ENCODE results near the gene DPM3.

DPM3 gene

GRCh38 chr1:155172732-155173477 is 32.6 kb upstream of the DPM3 start, which contains the start of gene KRTCAP2 (continued):
- TF ChIP-seq ZNF624 (tag by site-specific recombination; IDR thresholded peaks at IDR 0.05), result no peak
- TF ChIP-seq KLF9 (tag by site-specific recombination; IDR thresholded peaks at IDR 0.05; ENCODE audit: low read depth), result peak; percentile 76
- no peak for TF ChIP-seq ZFP41 (tag by site-specific recombination; IDR thresholded peaks at IDR 0.05; ENCODE audit: borderline replicate concordance)
- no peak for TF ChIP-seq ZNF169 (tag by site-specific recombination; IDR thresholded peaks at IDR 0.05)
- no peak; the same call in 1 of the 2 replicates for TF ChIP-seq KLF10 (tag by site-specific recombination; IDR thresholded peaks at IDR 0.05)
- no peak for TF ChIP-seq ZNF791 (tag by site-specific recombination; IDR thresholded peaks at IDR 0.05)
- no peak for TF ChIP-seq ZNF221 (tag by site-specific recombination; IDR thresholded peaks at IDR 0.05; ENCODE audit: borderline replicate concordance)
- 0 out of 2 replicates have a peak, but pooled peaks have one; percentile 26 for TF ChIP-seq ZNF837 (tag by site-specific recombination; IDR thresholded peaks at IDR 0.05)
- no peak for TF ChIP-seq ZNF23 (tag by site-specific recombination; IDR thresholded peaks at IDR 0.05; ENCODE audit: borderline replicate concordance)
- no peak for TF ChIP-seq ZNF585B (tag by site-specific recombination; IDR thresholded peaks at IDR 0.05)
- no peak for TF ChIP-seq ZNF510 (tag by site-specific recombination; IDR thresholded peaks at IDR 0.05; ENCODE audit: insufficient replicate concordance)
- no peak for TF ChIP-seq ZNF792 (tag by site-specific recombination; IDR thresholded peaks at IDR 0.05)
- TF ChIP-seq ZNF114 (tag by site-specific recombination; IDR thresholded peaks at IDR 0.05), result no peak
- peak; percentile 65 for TF ChIP-seq SP3 (tag by site-specific recombination; IDR thresholded peaks at IDR 0.05)
- TF ChIP-seq ZNF488 (tag by site-specific recombination; IDR thresholded peaks at IDR 0.05), result no peak
- TF ChIP-seq ZNF747 (tag by site-specific recombination; IDR thresholded peaks at IDR 0.05), result no peak
- no peak for TF ChIP-seq BCL11B (tag by site-specific recombination; IDR thresholded peaks at IDR 0.05; ENCODE audit: low read depth)
- TF ChIP-seq ZBTB44 (tag by site-specific recombination; IDR thresholded peaks at IDR 0.05), result no peak
- peak; percentile 26; the same call in 1 of the 2 replicates for TF ChIP-seq ZBTB48 (tag by site-specific recombination; IDR thresholded peaks at IDR 0.05)
- no peak for TF ChIP-seq ZNF704 (tag by site-specific recombination; IDR thresholded peaks at IDR 0.05)
- TF ChIP-seq REPIN1 (tag by site-specific recombination; IDR thresholded peaks at IDR 0.05; ENCODE audit: low read depth), result no peak
- no peak for TF ChIP-seq ZNF155 (tag by site-specific recombination; IDR thresholded peaks at IDR 0.05)
- no peak for TF ChIP-seq ZNF280C (tag by site-specific recombination; IDR thresholded peaks at IDR 0.05)
- TF ChIP-seq ZFP37 (tag by site-specific recombination; IDR thresholded peaks at IDR 0.05), result peak; percentile 51; the same call in 1 of the 2 replicates
- no peak for TF ChIP-seq GLI2 (tag by site-specific recombination; IDR thresholded peaks at IDR 0.05; ENCODE audit: borderline replicate concordance, low read depth)
- TF ChIP-seq MYNN (tag by site-specific recombination; IDR thresholded peaks at IDR 0.05; ENCODE audit: borderline replicate concordance), result no peak
- TF ChIP-seq ZNF600 (tag by site-specific recombination; IDR thresholded peaks at IDR 0.05), result no peak
- no peak for TF ChIP-seq ZBTB8A (tag by site-specific recombination; IDR thresholded peaks at IDR 0.05)
- no peak for TF ChIP-seq ZNF214 (tag by site-specific recombination; IDR thresholded peaks at IDR 0.05; ENCODE audit: borderline replicate concordance)
- TF ChIP-seq ZSCAN23 (tag by site-specific recombination; IDR thresholded peaks at IDR 0.05), result no peak
- TF ChIP-seq ZNF404 (tag by site-specific recombination; IDR thresholded peaks at IDR 0.05), result no peak
- peak; percentile 94 for TF ChIP-seq TRIM28 (IDR thresholded peaks at IDR 0.05; ENCODE audit: borderline replicate concordance, low read length)
- no peak for TF ChIP-seq ZNF132 (tag by site-specific recombination; IDR thresholded peaks at IDR 0.05; ENCODE audit: borderline replicate concordance)
- TF ChIP-seq ZNF501 (tag by site-specific recombination; IDR thresholded peaks at IDR 0.05), result peak; percentile 74
- TF ChIP-seq ZNF560 (tag by site-specific recombination; IDR thresholded peaks at IDR 0.05; ENCODE audit: borderline replicate concordance), result no peak
- no peak for TF ChIP-seq ZNF354C (tag by site-specific recombination; IDR thresholded peaks at IDR 0.05; ENCODE audit: borderline replicate concordance, low read depth)
